Epithelial cell of proximal tubule (primary cell): ENCODE results near the gene SOD2. TPM values are rescaled to one million over a fixed set of nuclear protein-coding genes. Genes with fewer than 3 reads are reported as not detected.

Experiments used
- DNase-seq: peaks from one replicate; pipeline ENCODE4 v3.0.0-alpha.2; 2011; ENCODE audit warnings: low read depth
- H3K4me3 ChIP-seq: 2 replicates; pipeline ENCODE4 v1.5.1; 2011; ENCODE audit warnings: low read depth, mild to moderate bottlenecking, low read length
- total RNA-seq: library from RNA; depleted of rRNA; stranded (reverse); fragments of >200 nt; gene quantifications from 2 replicates; pipeline ENCODE4 v1.2.3, GENCODE V29; 2015
- TF ChIP-seq, protein P1 (sequence below): conservative IDR thresholded peaks from 2 replicates; pipeline ENCODE4 v1.5.1; 2012; ENCODE audit warnings: low read depth, mild to moderate bottlenecking, low read length

The SOD2 gene
- total RNA-seq, 1 donor from 2014 or later: 93.9 TPM

DNA sequence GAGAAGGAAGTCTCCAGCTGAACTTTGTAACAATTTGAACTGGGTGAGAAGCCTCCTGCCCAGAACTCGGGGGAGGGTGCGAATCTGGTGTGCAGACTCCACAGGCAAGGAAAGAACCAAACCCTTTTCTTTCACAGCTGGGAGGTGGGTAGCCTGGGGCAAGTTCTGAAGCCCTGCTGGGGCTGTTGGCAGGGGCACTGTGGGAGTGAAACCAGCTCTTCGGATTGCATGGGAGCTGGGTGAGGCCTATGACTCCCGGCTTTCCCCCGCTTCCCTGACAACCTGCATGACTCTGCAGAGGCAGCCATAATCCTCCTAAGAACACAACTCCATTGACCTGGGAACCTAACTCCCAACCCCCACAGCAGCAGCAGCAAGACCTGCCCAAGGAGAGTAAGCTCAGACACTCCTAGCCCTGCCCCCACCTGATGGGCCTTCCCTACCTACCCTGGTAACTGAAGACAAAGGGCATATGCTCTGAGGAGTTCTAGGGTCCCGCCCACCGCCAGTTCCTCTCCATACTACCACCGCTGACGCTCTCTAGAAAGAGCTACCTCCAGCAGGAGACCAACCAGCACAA lies 37.5 kb downstream of the SOD2 start:
- no peak for DNase-seq
- TF ChIP-seq, protein P1, sequence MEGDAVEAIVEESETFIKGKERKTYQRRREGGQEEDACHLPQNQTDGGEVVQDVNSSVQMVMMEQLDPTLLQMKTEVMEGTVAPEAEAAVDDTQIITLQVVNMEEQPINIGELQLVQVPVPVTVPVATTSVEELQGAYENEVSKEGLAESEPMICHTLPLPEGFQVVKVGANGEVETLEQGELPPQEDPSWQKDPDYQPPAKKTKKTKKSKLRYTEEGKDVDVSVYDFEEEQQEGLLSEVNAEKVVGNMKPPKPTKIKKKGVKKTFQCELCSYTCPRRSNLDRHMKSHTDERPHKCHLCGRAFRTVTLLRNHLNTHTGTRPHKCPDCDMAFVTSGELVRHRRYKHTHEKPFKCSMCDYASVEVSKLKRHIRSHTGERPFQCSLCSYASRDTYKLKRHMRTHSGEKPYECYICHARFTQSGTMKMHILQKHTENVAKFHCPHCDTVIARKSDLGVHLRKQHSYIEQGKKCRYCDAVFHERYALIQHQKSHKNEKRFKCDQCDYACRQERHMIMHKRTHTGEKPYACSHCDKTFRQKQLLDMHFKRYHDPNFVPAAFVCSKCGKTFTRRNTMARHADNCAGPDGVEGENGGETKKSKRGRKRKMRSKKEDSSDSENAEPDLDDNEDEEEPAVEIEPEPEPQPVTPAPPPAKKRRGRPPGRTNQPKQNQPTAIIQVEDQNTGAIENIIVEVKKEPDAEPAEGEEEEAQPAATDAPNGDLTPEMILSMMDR: no peak
- no peak overlapping the region for H3K4me3 ChIP-seq

DNA sequence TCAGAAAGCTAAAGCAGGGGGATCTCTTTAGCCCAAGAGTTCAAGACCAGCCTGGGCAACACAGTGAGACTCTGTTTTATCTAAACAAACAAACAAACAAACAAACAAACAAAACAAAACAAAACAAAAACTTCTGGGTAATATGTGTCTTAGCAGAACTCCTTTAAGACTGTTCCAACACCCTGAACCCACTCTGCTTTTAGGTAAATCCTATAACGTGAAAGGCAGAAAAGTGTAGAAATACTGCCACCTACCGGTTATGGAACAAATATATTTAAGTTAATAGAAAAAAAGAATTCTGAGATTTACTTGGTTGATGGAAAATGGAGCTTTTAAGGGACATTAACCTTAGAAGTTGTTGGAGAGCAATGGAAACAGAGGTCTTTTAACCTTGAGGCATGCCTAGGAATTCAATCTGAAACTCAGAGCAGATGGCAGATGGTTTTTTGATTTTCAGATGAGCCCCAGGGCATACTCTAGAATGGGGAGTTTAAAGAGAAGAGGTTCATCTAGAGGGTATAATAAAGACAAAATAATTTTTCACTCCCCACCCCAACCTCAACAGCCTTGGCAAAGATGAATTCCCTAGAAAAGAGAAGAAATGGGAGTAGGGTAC lies 38.5 kb downstream of the SOD2 start:
- DNase-seq: no peak
- H3K4me3 ChIP-seq: no peak overlapping the region
- TF ChIP-seq, protein P1: peak; percentile 58

DNA sequence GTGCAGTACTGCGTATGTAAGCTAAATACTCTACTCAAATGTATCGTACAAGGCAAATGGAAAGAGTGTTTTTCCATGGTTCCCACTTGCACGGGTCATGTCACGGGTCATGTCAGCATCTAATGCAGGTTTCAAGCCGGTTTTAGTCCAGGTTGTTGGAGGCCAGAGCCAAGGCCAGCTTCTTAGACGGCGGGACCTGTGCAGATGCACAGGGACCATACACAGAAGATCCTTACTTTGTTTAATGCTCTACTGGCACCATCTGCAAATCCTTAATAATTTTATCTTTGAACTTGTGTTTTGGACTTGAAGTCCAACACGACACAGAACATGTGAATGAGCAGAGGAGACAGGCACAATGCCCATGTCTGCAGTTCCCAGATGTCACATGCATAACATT lies 42.7 kb downstream of the SOD2 start:
- no peak overlapping the region for H3K4me3 ChIP-seq
- TF ChIP-seq, protein P1: no peak
- DNase-seq: no peak

DNA sequence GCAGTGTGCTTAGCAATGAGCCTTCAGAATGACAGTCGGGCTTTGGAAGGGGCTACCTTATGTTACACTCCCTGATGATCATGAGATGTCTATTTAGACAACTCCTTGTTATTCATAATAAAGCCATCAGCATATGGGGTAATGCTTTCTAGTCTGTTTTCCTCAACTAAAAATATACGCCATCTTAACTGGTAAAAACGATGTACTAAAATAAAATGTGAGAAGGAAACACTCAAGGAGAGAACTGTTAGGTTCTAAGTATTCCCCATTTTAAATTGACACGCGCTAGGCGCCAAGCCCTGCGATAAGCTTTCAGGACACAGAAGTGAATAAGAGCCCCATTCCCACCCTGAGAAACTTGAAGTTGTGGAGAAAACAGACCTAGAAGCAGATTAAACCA lies 43.6 kb downstream of the SOD2 start:
- DNase-seq: no peak
- H3K4me3 ChIP-seq: no peak overlapping the region
- TF ChIP-seq, protein P1: no peak

DNA sequence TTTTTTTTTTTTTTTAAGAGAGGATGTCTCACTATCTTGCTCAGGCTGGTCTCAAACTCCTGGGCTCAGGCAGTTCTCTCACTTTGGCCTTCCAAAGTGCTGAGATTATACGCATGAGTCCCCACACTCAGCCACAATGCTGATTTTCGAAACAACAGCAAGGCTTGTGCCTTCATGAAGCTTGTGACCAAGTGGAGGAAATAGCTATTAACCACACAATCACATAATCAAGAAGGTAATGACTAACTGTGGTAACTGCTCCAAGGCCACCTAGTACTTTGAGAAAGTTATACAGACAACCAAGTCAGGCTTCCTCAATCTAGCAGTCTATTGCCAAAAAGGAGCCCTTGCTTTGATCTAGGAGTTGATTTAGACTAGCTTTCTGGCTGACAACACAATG lies 46.3 kb downstream of the SOD2 start:
- DNase-seq: peak; percentile 92
- TF ChIP-seq, protein P1: no peak
- no peak overlapping the region for H3K4me3 ChIP-seq

DNA sequence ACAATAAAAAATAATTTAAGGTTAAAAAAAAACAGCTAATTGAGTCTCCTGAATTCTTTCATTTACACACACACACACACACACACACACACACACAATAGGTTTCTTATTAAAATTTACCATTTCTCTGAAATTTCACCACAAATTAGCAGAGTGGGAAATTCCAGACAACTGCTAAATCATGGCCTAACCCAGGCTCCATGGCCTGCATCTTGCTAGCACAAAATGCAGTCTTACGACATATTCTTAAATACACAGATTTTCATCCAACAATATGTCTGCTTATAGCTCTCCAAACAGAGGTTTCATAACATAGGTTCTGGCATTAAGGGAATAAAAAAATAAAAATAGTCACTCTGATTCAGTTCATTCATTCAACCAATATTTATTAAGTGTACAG lies 46.9 kb downstream of the SOD2 start:
- TF ChIP-seq, protein P1: no peak
- no peak overlapping the region for H3K4me3 ChIP-seq
- DNase-seq: peak; percentile 38

DNA sequence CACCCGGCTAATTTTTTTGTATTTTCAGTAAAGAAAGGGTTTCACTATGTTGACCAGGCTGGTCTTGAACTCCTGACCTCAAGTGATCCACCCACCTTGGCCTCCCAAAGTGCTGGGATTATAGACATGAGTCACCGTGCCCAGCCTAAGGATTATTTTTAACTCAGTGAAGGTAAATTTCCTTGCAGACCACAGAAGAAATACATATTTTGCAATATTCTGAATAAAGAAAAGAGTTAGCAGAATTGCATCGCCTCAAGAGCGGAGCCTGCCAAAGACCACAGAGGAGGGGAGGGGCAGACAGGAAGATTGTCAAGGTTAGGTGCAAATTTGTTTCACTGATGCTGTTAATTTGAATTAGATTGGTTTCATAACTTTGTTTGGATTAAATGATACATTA lies 47.4 kb downstream of the SOD2 start:
- TF ChIP-seq, protein P1: no peak
- no peak overlapping the region for H3K4me3 ChIP-seq
- no peak for DNase-seq
